ENCODE measurements around the gene CELF4.

CELF4 gene

DNA sequence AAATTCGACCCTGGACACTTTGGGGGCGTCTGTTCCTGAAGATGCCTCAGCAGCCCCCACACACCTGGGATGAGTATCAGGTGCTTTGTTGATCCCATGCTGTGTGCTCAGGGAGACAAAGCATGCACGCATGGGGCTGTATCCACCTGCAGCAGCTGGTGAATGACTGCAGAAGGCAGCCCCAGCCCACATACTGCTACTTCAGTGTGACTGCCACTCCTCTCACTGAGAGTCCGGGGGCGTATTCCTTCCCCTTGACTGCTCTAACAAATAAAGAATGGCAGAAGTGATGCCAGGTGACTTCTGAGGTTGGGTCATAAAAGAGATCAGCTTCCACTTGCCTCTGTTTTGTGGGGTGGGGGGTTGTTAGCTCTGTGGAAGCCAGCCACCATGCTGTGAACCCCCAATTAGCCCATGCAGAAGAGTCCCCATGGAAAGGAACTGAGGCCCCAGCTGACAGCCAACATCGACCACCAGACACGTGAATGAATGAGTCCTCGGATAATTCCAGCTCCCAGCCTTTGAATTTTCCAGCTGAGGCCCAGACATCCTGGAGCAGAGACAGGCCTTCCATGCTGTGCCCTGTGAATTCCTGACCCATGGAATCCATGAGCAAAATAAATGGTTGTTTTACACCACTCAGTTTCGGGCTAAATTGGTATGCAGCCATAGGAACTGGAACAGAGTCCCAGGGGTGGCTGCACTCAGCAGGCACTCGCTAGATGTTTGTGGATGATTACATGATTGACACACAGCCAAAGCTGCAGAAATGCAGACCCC is 289.3 kb downstream of the CELF4 start:
- Histone ChIP-seq H3K36me3 (ENCODE audit: control insufficient read depth, insufficient read depth, low read length) (no peaks in the 10 kb centered on the region), H3K27me3 (ENCODE audit: control insufficient read depth, insufficient read depth, low read length) (peaks cover 56% of the 10 kb centered on the region), H3K9ac (ENCODE audit: low read length) (no peak overlapping the region), H3K9me3 (ENCODE audit: control insufficient read depth, insufficient read depth, low read depth, low read length) (no peaks in the 10 kb centered on the region), H3K4me1 (ENCODE audit: control insufficient read depth, insufficient read depth, low read length) (no peaks in the 10 kb centered on the region), H3K27ac (ENCODE audit: low read depth, low read length) (no peak overlapping the region), H3K4me3 (ENCODE audit: low read depth, low read length) (no peak overlapping the region)

DNA sequence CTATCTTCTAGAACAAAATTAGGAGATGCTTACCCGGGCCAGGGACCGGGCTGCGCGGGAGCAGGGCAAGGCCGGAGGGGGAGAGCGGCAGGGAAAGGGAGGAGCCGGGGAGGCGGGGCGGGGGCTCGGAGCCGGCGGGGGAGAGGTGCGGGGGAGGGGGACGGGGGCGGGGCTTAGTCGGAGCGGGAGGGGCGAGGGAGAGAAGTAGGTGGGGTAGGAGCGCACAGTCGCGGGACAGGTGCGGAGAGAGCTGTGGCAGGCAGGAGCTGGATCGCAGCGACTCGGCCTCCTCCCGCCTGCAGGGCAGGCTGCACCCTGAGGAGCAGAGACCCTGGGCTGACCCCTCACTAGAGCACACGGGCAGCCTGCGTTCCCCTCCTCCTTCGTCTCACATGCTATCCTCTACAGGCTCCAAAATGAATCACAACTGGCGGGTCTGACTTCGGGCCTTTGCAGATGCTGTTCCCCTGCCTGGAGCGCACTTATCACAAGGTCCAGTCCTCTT is 290.3 kb downstream of the CELF4 start:
- Histone ChIP-seq H3K4me1 (ENCODE audit: control insufficient read depth, insufficient read depth, low read length) (no peaks in the 10 kb centered on the region), H3K27me3 (ENCODE audit: control insufficient read depth, insufficient read depth, low read length) (peaks cover 46% of the 10 kb centered on the region), H3K36me3 (ENCODE audit: control insufficient read depth, insufficient read depth, low read length) (no peaks in the 10 kb centered on the region), H3K27ac (ENCODE audit: low read depth, low read length) (no peak overlapping the region), H3K9me3 (ENCODE audit: control insufficient read depth, insufficient read depth, low read depth, low read length) (no peaks in the 10 kb centered on the region), H3K9ac (ENCODE audit: low read length) (no peak overlapping the region), H3K4me3 (ENCODE audit: low read depth, low read length) (peak overlapping the region; percentile 41; the same call in 1 of the 2 replicates)

DNA sequence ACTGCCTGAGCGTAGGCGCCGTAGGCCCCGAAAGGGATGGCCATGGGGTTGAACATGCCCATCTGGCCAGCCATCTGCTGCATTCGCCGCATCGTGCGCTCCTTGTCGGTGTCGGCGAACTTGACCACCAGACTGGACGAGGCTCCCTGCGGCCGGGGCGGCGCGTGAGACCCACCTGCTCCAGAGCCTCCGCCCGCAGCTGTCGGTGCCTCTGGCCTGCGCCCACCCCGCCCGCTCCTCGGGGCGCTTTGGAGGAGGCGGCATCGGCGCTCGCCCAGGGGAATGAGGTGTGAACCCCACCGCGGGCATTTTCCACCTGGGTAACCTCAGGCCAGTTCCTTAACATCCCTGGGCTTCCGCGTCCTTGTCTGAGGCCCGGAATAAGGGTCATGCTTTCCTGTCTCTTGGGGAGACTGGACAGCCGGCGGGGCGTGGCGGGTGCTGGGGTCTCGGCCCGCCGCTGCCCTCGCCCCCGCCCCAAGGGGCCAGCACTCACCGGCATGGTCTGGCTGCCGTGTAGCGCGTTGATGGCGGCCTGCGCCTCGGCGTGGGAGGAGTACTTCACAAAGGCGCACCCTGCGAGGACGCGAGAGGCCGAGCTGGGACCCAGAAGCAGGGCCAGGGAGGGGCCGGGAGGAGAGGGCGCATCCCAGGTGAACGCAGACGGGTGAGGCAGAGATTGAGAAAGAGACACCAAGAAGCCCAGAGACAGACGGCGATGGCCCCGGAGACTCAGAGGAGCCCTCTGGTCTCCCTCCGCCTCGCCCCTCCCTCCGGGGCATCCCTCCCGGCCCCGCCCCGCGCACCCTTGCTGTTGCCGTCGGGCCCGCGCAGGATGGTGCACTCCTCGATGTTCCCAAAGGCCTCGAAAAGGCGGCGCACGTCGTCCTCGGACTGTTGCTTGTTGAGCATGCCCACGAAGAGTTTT is 291.0 kb downstream of the CELF4 start:
- no peak overlapping the region for H3K27ac ChIP-seq (ENCODE audit: low read depth, low read length)
- peak overlapping the region; percentile 41; the same call in 1 of the 2 replicates for H3K4me3 ChIP-seq (ENCODE audit: low read depth, low read length)
- no peak overlapping the region for H3K9ac ChIP-seq (ENCODE audit: low read length)
- H3K36me3 ChIP-seq (ENCODE audit: control insufficient read depth, insufficient read depth, low read length) = no peaks in the 10 kb centered on the region
- peaks cover 44% of the 10 kb centered on the region for H3K27me3 ChIP-seq (ENCODE audit: control insufficient read depth, insufficient read depth, low read length)
- no peaks in the 10 kb centered on the region for H3K9me3 ChIP-seq (ENCODE audit: control insufficient read depth, insufficient read depth, low read depth, low read length)
- no peaks in the 10 kb centered on the region for H3K4me1 ChIP-seq (ENCODE audit: control insufficient read depth, insufficient read depth, low read length)

DNA sequence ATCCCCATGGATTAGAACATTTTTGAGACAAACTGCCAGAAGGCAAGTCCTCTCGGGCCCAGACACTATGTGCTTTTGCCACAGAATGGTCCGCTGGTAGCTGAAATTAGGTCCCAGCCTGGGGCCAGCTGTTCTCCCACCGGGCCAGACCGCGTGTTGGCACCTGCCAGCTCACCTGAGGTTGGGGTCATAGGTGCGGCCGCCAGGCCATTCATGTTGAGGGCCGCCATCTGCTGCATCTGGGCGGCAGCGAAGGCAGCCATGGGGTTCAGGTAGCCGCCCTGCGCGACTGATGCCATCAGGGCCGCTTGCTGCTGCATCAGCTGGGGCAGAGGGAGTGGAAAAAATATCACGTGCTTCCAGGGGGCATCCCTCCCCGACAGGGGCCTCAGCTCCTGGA is 292.8 kb downstream of the CELF4 start:
- H3K9me3 ChIP-seq (ENCODE audit: control insufficient read depth, insufficient read depth, low read depth, low read length) = no peaks in the 10 kb centered on the region
- no peak overlapping the region for H3K27ac ChIP-seq (ENCODE audit: low read depth, low read length)
- no peak overlapping the region for H3K9ac ChIP-seq (ENCODE audit: low read length)
- H3K36me3 ChIP-seq (ENCODE audit: control insufficient read depth, insufficient read depth, low read length) = no peaks in the 10 kb centered on the region
- no peak overlapping the region for H3K4me3 ChIP-seq (ENCODE audit: low read depth, low read length)
- H3K27me3 ChIP-seq (ENCODE audit: control insufficient read depth, insufficient read depth, low read length) = peaks cover 59% of the 10 kb centered on the region
- H3K4me1 ChIP-seq (ENCODE audit: control insufficient read depth, insufficient read depth, low read length) = no peaks in the 10 kb centered on the region

DNA sequence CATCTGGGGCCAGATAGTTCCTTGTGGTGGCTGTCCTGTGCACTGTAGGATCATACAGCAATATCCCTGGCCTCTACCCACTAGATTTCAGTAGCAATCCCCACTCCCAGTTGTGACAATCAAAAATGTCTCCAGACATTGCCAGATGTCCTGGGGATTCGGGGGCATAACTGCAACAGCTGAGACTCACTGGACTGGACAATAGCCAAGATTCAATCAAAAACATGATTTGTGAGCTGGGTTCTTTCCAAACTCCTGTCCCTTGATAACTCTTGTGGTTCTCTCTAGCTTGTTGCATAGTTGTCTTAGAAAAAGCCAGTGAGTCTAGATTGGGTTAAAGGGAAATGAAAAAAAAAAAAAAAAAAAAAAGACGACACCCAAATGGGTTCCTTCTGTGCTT is 293.4 kb downstream of the CELF4 start:
- Histone ChIP-seq H3K9me3 (ENCODE audit: control insufficient read depth, insufficient read depth, low read depth, low read length) (no peaks in the 10 kb centered on the region), H3K36me3 (ENCODE audit: control insufficient read depth, insufficient read depth, low read length) (no peaks in the 10 kb centered on the region), H3K27ac (ENCODE audit: low read depth, low read length) (no peak overlapping the region), H3K4me3 (ENCODE audit: low read depth, low read length) (no peak overlapping the region), H3K9ac (ENCODE audit: low read length) (no peak overlapping the region), H3K4me1 (ENCODE audit: control insufficient read depth, insufficient read depth, low read length) (no peaks in the 10 kb centered on the region), H3K27me3 (ENCODE audit: control insufficient read depth, insufficient read depth, low read length) (peaks cover 57% of the 10 kb centered on the region)

DNA sequence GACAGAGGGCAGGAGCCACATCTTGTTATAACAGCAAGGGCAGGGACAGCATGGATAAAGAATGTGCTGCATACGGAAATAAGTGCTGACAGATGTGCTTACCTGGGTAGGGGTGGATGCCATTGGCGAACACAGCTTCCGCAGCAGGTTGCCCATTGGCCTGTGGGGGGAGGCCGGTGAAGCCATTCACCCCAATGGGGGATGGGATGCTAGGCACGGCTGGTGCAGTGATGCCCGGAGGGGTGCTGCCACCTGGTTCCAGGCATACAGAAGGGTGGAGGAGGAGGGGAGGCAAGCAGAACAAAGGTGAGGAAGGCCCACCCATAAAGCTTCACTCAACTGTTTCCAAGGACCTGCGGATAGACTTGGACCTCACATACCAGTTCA is 294.9 kb downstream of the CELF4 start:
- H3K27me3 ChIP-seq (ENCODE audit: control insufficient read depth, insufficient read depth, low read length) = peaks cover 55% of the 10 kb centered on the region
- H3K4me1 ChIP-seq (ENCODE audit: control insufficient read depth, insufficient read depth, low read length) = no peaks in the 10 kb centered on the region
- H3K27ac ChIP-seq (ENCODE audit: low read depth, low read length) = no peak overlapping the region
- no peaks in the 10 kb centered on the region for H3K36me3 ChIP-seq (ENCODE audit: control insufficient read depth, insufficient read depth, low read length)
- no peak overlapping the region for H3K4me3 ChIP-seq (ENCODE audit: low read depth, low read length)
- H3K9ac ChIP-seq (ENCODE audit: low read length) = no peak overlapping the region
- H3K9me3 ChIP-seq (ENCODE audit: control insufficient read depth, insufficient read depth, low read depth, low read length) = no peaks in the 10 kb centered on the region

DNA sequence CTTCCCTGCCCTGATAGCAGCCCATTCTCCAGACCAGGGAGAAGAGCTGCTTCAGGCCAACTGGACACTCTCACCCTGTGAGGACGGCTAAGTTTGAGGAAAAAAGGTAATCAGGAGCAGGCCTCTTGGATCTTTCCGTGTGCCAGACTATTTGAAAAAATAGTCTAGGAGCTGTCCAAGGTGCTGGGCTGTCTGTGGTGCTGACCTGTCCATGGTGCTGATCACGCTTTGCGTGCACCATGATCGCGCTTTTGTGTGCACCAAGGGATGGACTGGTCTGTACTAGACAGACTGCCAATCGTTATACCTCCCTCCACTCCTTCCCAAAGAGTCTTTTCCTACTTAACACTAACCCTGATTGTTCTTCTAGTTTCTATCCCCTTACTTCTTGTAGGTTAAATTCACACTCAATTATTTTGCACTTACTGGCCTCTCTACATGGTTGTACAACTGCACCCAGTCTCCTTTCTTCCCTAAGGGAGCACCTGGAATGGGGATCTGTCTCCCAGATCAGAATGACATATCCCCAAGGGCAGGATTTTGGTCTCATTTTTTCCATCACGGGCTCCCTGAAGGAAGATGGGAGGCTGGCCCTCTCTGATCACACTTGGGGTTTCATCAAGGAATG is 295.4 kb downstream of the CELF4 start:
- Histone ChIP-seq H3K9ac (ENCODE audit: low read length) (no peak overlapping the region), H3K9me3 (ENCODE audit: control insufficient read depth, insufficient read depth, low read depth, low read length) (no peaks in the 10 kb centered on the region), H3K27ac (ENCODE audit: low read depth, low read length) (no peak overlapping the region), H3K36me3 (ENCODE audit: control insufficient read depth, insufficient read depth, low read length) (no peaks in the 10 kb centered on the region), H3K4me1 (ENCODE audit: control insufficient read depth, insufficient read depth, low read length) (no peaks in the 10 kb centered on the region), H3K4me3 (ENCODE audit: low read depth, low read length) (no peak overlapping the region), H3K27me3 (ENCODE audit: control insufficient read depth, insufficient read depth, low read length) (peaks cover 51% of the 10 kb centered on the region)

DNA sequence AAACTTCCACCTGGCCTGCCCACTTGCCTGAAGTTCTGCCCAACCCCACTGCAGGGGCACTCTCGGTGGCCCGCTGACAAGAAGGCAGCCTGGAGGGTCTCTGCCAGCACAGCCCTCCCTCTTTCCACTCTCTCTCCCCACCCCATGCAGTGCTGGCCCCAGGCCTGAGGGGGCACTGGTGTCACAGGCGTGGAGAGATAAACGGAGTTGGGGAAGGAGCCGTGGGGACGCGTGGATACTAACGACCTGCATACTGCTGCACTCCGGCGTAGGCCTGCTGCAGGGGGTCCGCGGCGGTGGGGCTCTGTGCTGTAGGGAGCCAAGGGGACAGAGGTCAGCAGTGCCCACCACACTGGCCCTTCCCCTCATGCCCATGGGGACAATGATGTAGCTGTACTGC is 299.3 kb downstream of the CELF4 start:
- Histone ChIP-seq H3K27ac (ENCODE audit: low read depth, low read length) (no peak overlapping the region), H3K9me3 (ENCODE audit: control insufficient read depth, insufficient read depth, low read depth, low read length) (no peaks in the 10 kb centered on the region), H3K4me3 (ENCODE audit: low read depth, low read length) (no peak overlapping the region), H3K27me3 (ENCODE audit: control insufficient read depth, insufficient read depth, low read length) (peaks cover 33% of the 10 kb centered on the region), H3K9ac (ENCODE audit: low read length) (no peak overlapping the region), H3K4me1 (ENCODE audit: control insufficient read depth, insufficient read depth, low read length) (no peaks in the 10 kb centered on the region), H3K36me3 (ENCODE audit: control insufficient read depth, insufficient read depth, low read length) (no peaks in the 10 kb centered on the region)

DNA sequence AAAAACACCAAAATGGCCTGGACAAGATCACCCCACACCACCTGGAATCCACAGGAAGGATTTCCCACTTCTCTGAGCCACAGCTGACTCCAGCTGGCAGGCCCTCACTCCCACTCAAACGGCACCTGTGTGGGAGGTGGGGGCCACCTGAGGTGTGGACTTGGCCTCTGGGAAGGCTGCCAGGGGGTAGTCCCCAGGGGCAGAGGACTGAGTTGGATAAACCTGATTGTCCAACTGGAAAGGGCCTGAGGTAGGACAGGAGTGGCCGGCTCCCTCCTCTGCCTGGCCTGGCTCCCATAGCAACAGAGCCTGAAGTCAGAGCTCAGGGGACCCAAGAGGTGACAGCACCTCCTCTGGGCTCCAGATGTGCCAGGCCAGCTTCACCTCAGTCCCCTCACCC is 300.2 kb downstream of the CELF4 start:
- Histone ChIP-seq H3K27me3 (ENCODE audit: control insufficient read depth, insufficient read depth, low read length) (peaks cover 41% of the 10 kb centered on the region), H3K4me3 (ENCODE audit: low read depth, low read length) (no peak overlapping the region), H3K4me1 (ENCODE audit: control insufficient read depth, insufficient read depth, low read length) (no peaks in the 10 kb centered on the region), H3K27ac (ENCODE audit: low read depth, low read length) (no peak overlapping the region), H3K36me3 (ENCODE audit: control insufficient read depth, insufficient read depth, low read length) (no peaks in the 10 kb centered on the region), H3K9ac (ENCODE audit: low read length) (no peak overlapping the region), H3K9me3 (ENCODE audit: control insufficient read depth, insufficient read depth, low read depth, low read length) (no peaks in the 10 kb centered on the region)

DNA sequence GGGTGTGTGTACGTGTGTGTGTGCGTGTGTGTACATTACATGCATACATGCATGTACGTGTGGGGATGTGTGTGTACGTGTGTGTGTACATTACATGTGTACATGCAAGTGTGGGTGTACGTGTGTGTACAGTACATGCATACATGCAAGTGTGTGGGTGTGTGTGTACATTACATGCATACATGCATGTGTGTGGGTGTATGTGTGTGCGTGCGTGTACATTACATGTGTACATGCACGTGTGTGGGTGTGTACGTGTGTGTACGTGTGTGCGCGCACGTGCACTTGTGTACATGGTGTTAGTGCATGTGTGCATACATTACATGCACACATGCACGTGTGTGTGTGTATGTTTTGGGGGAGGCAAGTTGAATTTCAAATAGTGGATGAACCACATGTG is 300.6 kb downstream of the CELF4 start:
- Histone ChIP-seq H3K27me3 (ENCODE audit: control insufficient read depth, insufficient read depth, low read length) (peaks cover 45% of the 10 kb centered on the region), H3K27ac (ENCODE audit: low read depth, low read length) (no peak overlapping the region), H3K36me3 (ENCODE audit: control insufficient read depth, insufficient read depth, low read length) (no peaks in the 10 kb centered on the region), H3K9ac (ENCODE audit: low read length) (no peak overlapping the region), H3K4me1 (ENCODE audit: control insufficient read depth, insufficient read depth, low read length) (no peaks in the 10 kb centered on the region), H3K9me3 (ENCODE audit: control insufficient read depth, insufficient read depth, low read depth, low read length) (no peaks in the 10 kb centered on the region), H3K4me3 (ENCODE audit: low read depth, low read length) (no peak overlapping the region)

Measured in HUES6 (cell line).